SK-N-SH (cell line): ENCODE results near the gene OR5H15.

Experiments
- NFIC ChIP-seq: IDR thresholded peaks from 2 replicates; pipeline ENCODE4 v1.4.0; 2012; ENCODE audit warnings: borderline replicate concordance
- POLR2AphosphoS5 ChIP-seq: IDR thresholded peaks from 2 replicates; pipeline ENCODE4 v1.6.1; 2012; ENCODE audit warnings: low read depth, low read length
- TF ChIP-seq, protein P1 (sequence below): fragments of 150-350 bp; IDR thresholded peaks from 2 replicates; pipeline ENCODE4 v1.6.1; 2017; ENCODE audit warnings: antibody characterized with exemption, low read length, low read depth, borderline replicate concordance
- TF ChIP-seq, protein P2 (sequence below): fragments of 200-600 bp; sonication (generic); IDR thresholded peaks from 2 replicates; pipeline ENCODE4 v1.6.1; 2017; ENCODE audit warnings: antibody characterized with exemption, mild to moderate bottlenecking, moderate library complexity

DNA sequence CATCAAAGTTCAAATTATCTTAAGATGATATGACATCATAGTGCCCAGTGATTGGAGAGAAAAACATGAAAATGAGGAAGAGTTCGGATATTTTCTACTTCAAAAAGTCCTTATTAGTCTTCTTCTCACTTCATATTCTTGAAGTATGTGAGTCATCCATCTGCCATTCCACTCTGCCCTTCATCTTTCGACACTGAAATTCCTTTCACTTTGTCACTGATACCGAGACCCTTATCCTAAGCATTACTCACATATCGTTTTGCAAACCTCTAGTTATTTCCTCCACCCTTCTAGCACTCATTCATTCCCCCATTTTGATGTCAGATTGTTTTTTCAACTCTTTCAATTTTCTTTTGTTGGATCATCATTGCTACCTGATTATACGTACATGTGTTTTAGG, 15.3 kb upstream of the OR5H15 start:
- TF ChIP-seq POLR2AphosphoS5 (no peak), NFIC (no peak)
- TF ChIP-seq, protein P1, sequence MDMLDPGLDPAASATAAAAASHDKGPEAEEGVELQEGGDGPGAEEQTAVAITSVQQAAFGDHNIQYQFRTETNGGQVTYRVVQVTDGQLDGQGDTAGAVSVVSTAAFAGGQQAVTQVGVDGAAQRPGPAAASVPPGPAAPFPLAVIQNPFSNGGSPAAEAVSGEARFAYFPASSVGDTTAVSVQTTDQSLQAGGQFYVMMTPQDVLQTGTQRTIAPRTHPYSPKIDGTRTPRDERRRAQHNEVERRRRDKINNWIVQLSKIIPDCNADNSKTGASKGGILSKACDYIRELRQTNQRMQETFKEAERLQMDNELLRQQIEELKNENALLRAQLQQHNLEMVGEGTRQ, result no peak
- TF ChIP-seq, protein P2, sequence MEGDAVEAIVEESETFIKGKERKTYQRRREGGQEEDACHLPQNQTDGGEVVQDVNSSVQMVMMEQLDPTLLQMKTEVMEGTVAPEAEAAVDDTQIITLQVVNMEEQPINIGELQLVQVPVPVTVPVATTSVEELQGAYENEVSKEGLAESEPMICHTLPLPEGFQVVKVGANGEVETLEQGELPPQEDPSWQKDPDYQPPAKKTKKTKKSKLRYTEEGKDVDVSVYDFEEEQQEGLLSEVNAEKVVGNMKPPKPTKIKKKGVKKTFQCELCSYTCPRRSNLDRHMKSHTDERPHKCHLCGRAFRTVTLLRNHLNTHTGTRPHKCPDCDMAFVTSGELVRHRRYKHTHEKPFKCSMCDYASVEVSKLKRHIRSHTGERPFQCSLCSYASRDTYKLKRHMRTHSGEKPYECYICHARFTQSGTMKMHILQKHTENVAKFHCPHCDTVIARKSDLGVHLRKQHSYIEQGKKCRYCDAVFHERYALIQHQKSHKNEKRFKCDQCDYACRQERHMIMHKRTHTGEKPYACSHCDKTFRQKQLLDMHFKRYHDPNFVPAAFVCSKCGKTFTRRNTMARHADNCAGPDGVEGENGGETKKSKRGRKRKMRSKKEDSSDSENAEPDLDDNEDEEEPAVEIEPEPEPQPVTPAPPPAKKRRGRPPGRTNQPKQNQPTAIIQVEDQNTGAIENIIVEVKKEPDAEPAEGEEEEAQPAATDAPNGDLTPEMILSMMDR, result no peak
